Activated T-cell treated with anti-CD3 and anti-CD28 coated beads, Interleukin-2, amount 50 U/mL, for 48 hours (primary cell): ENCODE results near the gene KRTAP4-9.
"Not testable (repeated sequence)": the region's sequence is repeated elsewhere in the genome, so short reads cannot be mapped to it uniquely, and the experiment has no call there.

Experiments
- DNase-seq, 2 experiments: peaks; one replicate each; pipeline ENCODE4 v3.0.0-alpha.2; 2020

Gene KRTAP4-9

DNA sequence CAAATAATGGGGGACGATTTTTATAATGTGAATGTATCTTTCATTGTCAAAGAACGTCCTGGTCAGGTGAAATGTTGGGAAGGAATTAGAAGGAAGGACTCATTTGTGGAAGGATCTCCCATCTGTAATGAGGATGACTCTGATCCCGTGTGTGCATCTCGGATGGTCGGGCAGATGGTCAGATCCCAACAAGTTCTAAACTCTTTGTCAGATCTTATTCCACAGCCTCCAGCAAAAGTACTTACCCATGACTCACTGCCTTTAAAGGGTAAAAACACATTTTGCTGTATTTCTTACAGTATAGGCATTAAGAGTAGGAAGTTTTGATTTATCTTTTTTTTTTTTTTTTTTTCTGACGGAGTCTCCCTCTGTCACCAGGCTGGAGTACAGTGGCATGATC, 6.7 kb upstream of the KRTAP4-9 start:
- DNase-seq = no peak

DNA sequence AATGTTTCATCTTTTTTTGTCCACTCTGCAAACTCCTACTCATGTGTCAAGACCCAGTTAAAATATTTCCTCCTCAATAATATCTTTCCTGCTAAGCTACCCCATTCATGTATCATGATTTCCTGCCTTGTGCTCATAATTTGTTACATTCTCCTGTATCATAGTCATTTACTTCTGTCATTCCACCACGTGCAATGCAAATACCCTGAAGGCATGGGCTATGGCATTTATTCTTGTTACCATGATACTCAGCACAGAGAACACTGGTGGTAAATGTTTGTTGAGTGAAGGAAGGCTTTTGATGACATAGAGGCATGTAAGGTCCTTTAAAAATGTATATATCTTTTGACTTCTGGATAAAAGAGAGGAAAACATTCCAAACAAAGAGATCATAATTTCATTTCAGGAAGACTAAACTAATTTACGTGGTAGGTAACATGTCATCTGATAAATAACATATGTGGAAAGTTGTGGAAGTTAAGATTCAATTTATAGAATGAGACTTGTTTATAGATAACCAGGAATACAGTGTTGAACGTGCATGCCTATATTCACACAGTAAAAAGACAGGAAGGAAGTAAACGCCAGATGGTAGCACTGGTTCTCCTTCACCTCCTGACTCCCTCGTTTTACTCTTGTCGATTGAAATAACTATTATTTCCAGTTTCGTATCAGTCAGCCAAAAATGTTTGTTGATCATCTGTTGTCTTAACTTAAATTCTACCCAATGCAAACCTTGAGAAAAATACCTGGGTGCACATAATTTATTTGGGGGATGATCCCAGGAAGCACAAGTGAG, 5.3 kb upstream of the KRTAP4-9 start:
- DNase-seq = not testable (repeated sequence)

DNA sequence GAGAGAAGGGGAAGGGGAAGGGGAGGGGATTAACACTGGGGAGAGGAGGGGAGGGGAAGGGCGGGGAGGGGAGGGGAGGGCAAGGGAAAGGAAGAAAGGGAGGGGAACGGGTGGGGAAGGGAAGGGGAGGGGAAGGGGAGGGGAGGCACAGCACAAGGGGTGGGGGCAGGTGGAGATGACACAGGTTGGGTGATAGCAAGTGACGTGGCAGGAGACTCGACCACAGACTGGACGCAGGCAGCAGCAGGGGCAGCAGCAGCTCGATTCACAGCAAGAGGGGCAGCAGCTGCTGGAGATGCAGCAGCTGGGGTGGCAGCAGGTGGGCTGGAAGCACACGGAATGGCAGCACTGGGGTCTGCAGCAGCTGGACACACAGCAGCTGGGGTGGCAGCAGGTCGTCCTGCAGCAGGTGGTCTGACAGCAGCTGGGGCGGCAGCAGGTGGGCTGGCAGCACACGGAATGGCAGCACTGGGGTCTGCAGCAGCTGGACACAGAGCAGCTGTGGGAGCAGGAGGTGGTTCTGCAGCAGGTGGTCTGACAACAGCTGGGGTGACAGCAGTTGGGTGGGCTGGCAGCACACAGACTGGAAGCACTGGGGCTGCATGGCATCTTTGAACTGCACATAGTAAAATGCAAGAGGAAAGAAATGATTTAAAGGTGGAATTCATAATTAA, 3.5 kb upstream of the KRTAP4-9 start, which contains the start of gene KRTAP4-16:
Gene KRTAP4-16, minus strand, starts transcription at position 624 of the 674 bp plus-strand sequence. Its CDS starts 0 bp downstream, at position 624.
- DNase-seq = no peak

DNA sequence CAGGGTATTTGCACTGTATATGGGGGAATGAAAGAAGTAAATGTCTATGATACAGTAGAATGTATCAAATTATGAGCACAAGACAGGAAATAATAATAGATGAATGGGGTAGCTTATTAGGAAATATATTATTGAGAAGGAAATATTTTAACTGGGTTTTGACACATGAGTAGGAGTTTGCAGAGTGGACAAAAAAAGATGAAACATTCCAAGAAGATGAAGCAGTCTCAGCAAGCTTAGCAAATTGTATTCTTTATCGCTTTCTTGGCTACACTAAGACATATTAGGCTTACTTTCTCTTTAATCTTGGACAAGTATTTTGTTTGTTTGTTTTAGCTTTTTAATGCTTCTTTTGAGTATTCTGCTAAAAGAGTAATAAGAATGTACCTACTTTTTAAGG, 1.3 kb upstream of the KRTAP4-9 start:
- no peak for DNase-seq

DNA sequence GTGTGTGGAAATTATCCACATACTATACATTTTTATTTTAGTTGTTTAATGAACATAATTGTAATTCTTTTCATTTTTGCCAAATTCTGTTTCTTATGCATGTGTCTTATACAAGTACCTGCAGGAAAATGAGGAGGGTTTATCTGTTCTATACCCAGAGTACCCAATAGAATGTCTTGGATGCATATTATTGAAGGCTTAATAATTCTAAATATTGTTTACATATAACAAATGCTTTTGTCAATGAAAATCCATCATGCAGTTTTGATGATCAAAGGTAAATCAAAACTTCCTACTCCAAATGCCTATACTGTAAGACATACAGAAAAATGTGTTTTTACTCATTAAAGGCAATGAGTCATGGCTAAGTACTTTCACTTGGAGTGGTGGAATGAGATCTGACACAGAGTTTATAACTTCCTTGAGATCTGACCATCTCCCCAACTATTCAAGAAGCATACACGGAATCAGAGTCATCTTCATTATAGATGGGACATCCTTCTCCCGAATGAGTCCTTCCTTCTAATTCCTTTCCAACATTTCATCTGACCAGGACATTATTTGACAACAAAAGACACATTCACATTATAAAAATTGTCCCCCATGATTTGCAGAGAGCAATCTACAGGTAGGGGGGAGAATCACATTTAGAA, 677 bp upstream of the KRTAP4-9 start:
- DNase-seq = not testable (repeated sequence)

DNA sequence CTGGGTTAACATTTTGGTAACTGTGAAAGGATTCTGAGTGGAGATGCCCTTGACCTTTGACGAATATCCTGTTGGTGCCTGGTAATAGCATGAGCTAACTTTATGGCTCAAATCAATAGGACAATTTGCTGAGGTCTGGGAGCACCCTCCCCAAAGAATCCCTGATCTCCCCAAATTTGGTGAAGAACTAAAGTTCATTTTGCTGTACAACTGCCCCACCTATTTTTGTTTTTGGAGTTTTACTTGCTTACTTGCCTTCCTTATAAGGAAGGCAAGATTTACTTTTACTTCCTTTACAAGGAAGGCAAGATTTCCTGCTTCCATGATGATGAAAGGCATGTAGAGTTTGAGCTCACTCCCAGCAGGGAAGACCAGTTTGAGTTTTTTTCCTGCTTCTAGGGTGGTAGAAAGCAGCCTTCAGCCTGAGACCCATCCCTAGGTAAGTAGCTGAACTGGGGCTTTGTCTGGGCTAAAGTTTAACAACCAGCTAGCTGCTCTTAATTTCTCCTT, 2.8 kb downstream of the KRTAP4-9 start:
- no peak for DNase-seq

DNA sequence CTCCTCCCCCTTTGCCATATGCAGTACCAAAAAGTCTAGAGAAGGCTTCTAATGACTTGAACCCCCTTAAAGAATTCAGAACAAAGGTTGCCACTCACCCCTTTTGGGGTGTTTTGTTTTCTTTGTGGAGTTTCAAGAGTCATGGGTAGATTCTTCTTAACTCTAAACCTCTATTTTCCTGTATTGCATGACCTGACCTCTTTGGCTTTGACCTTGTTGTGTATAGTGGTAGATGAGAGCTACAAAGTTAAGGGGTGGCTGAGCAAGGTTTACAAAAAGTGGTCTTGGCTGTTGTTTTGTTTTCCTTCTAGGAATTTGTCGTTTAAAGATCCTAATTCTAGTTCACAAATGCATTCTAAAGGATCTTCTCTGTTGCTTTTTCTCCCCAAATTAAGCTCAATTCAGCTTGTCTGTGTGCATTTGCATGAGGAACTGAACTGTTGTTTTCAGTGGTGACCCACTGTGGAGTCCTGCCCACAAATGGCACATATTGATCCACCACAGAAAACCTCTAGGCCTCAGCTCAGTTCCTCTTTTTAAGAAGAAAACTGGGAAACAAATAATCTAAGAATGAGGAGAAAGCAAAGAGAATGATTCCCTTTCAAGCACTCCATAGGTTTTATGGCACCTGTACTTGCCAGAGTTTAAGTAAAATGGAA, 3.7 kb downstream of the KRTAP4-9 start:
- not testable (repeated sequence) for DNase-seq

DNA sequence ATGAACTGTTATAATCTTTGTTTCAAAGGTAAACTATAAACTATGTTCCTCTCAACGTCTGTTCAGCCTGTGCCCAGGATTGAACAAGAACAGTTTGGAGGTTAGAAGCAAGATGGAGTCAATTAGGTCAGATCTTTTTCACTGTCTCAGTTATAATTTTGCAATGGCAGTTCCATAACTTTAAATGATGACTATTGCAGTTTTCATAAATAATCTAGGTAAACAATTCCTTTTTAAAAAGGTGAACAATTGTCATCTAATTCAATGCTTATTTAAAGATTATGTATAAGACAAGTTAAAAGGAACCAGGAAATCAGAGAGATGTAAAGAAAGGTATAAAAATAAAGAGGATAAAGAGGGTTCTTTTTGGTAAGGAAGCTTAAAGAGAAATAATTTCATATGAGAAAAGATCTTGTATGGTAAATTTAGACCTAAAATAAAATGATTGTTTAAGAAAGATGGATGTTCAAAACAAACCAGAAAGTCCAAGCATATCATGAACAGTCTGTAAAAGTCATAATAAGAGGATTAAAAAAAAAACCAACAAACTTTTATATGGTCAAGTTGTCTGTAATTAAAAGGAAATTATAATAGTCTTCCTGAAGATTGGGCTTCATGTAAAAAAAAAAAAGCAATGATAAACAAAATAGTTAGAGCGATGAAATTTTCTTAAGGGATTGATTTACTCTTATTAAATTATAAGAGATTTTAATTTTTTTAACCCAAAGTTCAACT, 6.1 kb downstream of the KRTAP4-9 start:
- no peak for DNase-seq

DNA sequence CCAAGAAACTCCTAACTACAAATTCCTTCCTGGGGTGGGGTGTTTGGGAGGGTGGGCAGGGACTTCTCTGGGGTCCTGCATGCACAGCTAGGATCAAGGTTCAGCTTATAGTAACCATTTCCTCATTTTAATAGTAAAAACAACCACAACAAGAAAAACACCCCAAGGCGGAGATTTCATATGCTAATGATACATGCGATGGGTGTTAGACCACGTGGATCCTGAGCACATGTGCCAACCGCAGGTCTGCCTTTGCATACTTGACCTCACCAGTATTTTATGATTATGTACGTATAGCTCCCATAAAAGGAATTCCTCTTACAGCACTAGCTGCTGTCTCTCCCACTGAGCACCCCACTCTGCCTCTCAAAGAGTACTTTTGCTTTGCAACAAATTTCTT, 11.1 kb downstream of the KRTAP4-9 start:
- no peak for DNase-seq

DNA sequence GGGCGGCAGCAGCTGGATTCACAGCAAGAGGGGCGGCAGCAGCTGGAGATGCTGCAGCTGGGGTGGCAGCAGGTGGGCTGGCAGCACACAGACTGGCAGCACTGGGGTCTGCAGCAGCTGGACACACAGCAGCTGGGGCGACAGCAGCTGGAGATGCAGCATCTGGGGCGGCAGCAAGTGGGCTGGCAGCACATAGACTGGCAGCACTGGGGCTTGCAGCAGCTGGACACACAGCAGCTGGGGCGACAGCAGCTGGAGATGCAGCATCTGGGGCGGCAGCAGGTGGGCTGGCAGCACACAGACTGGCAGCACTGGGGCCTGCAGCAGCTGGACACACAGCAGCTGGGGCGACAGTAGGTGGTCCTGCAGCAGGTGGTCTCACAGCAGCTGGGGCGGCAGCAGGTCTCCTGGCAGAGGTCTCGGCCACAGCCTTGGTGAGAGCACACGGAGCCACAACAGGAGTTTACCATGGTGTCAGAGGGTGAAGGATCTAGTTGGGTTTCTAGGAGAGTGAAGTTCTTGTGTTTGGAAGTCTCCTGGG, 12.7 kb downstream of the KRTAP4-9 start, which contains the start of gene KRTAP4-11:
Gene KRTAP4-11, minus strand, starts transcription at position 528 of the 541 bp plus-strand sequence. Its CDS starts 58 bp downstream, at position 470.
- DNase-seq = not testable (repeated sequence)

DNA sequence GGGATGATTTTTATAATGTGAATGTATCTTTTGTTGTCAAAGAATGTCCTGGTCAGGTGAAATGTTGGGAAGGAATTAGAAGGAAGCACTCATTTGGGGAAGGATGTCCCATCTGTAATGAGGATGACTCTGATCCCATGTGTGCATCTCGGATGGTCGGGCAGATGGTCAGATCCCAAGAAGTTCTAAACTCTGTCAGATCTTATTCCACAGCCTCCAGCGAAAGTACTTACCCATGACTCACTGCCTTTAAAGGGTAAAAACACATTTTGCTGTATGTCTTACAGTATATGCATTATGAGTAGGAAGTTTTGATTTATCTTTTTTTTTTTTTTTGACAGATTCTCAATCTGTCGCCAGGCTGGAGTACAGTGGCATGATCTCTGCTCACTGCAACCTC, 13.5 kb downstream of the KRTAP4-9 start:
- no peak for DNase-seq

DNA sequence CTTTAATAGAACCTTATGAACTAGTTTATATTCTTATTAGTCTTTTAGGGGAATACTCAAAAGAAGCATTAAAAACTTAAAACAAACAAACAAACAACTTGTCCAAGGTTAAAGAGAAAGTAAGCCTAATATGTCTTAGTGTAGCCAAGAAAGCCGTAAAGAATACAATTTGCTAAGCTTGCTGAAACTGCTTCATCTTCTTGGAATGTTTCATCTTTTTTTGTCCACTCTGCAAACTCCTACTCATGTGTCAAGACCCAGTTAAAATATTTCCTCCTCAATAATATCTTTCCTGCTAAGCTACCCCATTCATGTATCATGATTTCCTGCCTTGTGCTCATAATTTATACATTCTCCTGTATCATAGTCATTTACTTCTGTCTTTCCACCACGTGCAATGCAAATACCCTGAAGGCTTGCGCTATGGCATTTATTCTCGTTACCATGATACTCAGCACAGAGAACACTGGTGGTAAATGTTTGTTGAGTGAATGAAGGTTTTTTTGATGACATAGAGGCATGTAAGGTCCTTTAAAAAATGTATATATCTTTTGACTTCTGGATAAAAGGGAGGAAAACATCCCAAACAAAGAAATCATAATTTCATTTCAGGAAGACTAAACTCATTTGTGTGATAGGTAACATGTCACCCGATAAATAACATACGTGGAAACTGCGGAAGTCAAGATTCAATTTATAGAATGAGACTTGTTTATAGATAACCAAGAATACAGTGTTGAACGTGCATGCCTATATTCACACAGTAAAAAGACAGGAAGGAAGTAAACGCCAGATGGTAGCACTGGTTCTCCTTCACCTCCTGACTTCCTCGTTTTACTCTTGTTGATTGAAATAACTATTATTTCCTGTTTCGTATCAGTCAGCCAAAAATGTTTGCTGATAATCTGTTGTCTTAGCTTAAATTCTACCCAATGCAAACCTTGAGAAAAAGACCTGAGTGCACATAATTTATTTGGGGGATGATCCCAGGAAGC, 14.8 kb downstream of the KRTAP4-9 start:
- not testable (repeated sequence) for DNase-seq

DNA sequence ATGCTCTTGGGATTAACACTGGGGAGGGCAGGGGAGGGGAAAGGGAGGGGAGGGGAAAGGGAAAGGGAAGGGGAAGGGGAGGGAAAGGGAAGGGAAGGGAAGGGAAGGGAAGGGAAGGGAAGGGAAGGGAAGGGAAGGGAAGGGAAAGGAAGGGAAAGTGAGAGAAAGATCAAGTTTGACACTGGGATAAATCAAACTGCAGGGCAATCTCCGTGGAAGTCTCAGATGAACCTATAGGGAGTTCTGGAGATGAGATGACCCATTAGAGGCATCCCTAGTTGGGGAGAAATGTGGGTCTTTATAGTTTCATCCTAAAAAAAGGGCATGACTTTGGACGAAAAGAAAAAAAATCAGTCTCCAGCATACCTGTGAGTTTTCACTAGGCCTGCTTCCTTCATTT, 16.6 kb downstream of the KRTAP4-9 start:
- DNase-seq = no peak

DNA sequence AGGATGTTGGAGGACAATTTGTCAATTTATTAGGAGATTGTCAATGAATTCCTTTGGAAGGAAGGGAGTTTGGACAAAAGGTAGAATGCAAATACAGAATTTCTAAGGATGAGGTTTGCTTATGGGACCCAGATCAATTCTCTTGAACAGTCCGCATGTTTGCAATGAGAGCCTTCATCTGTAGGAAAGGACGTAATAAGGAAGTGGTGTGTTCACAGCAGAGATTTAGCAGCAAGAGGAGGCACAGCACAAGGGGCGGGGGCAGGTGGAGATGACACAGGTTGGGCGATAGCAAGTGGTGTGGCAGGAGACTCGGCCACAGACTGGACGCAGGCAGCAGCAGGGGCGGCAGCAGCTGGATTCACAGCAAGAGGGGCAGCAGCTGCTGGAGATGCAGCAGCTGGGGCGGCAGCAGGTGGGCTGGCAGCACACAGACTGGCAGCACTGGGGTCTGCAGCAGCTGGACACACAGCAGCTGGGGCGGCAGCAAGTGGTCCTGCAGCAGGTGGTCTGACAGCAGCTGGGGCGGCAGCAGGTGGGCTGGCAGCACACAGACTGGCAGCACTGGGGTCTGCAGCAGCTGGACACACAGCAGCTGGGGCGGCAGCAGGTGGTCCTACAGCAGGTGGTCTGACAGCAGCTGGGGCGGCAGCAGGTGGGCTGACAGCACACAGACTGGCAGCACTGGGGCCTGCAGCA, 18.3 kb downstream of the KRTAP4-9 start:
- not testable (repeated sequence) for DNase-seq

DNA sequence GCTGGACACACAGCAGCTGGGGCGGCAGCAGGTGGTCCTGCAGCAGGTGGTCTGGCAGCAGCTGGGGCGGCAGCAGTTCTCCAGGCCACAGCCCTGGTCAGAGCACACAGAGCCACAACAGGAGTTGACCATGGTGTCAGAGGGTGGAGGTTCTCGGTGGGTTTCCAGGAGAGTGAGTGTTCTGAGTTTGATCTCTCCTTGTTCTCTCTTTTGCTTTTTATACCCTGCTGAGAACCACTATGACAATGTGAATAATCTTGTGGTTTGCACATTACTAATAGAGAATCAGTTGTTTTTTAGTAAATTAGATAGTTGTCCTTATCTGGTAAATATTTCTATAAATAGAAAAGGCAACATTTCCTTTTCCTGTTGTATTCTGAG, 18.8 kb downstream of the KRTAP4-9 start, which contains the start of gene KRTAP4-12:
Gene KRTAP4-12, minus strand, starts transcription at position 192 of the 381 bp plus-strand sequence. Its CDS starts 60 bp downstream, at position 132.
- DNase-seq = not testable (repeated sequence)

DNA sequence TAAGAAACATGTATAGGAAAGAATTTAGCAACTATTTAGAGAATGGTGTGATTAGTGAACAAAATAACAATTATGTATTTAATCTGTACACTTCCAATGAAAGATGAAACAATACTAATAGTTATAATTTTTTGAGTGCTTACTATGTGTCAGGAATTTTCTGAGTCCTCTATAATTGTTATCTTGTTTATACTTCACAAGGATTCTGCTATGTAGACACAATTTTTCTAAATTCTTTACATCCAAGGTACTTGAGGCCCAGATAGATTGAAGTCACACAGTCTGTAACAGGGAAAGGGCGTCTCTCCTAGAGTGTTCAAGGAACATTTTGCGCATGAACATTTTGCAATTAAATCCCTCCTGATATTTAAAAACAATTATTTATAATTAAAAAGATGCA, 19.9 kb downstream of the KRTAP4-9 start:
- DNase-seq = no peak

DNA sequence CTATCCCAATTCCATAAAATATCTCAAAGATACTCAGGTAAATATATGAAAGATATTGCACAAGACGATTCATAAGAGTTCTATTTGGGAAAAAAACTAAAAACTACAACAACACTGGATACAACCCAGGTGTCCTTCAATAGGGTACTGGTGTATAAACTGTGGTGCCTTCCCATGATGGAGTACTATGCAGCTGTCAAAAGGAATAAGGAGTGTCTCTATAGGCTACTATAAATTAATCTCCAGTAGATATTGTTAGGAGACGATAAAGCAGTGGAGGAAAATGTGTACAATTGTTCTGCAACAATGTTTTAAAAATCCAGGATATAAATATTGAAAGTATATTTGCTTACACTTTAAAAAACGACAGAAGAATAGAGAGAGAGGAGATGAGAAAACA, 21.2 kb downstream of the KRTAP4-9 start:
- no peak for DNase-seq

DNA sequence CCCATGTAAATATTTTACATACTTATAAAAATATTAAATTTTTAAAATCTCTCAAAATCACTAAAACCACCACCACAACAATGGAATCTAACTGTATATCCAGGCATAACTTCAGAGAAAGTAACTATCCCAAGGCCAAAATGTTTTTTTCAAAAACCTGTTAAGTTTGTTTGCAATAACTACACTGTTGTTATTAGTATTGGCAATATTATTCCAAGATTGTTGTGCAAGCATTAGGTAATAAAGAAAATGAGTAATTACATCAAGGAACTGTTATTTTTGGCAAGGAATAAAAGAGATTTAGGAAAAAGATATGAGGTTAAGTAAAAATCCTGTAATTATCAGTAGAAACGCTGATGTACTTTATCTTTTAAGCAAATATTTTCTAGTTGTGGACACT, 22.2 kb downstream of the KRTAP4-9 start:
- no peak for DNase-seq

DNA sequence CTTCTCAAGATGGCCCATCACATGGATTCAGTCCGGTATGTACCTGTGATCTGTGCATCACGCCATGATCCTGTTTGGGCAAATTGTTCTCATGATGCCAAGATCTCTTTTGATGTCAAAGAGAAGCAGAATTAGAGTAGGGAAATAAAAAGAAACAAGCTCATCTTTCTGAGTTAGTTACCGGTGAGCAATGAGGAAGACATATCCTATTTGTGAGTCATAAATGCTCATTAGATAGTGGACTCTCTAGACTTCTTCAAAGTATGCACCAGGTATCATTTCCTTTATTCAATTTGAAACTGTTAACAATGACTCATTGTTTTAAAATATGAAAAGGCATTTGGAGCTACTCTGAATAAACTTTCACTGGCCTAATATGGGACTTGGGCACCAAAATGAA, 26.8 kb downstream of the KRTAP4-9 start:
- DNase-seq = no peak
